Measurements from ENCODE around the gene NBEA.
"Not testable (repeated sequence)": the region's sequence is repeated elsewhere in the genome, so short reads cannot be mapped to it uniquely, and the experiment has no call there.

NBEA gene

DNA sequence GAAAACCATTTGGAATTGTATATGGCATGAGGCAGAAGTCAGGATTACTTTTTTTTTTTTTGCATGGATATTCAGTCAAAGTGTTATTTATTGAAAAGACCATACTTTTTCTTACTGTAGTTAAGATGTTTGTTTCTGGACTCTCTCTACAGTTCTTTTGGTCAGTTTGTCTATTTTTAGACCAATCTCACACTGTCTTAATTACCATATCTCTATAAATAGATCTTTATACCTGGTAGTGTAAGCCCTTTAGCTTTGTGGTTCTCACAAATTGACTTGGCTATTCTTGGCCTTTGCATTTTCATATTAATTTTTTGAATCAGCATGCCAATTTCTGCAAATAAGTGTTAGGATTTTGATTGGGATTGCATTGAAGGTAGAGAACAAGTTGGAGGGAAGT, 437.6 kb downstream of the NBEA start:
- no peak for DNase-seq (ENCODE audit: low read depth in 4 of 4, low spot score in 1 of 4)

GRCh38 chr13:35387682-35388250, 445.7 kb downstream of the NBEA start:
- DNase-seq (ENCODE audit: low read depth in 4 of 4, low spot score in 1 of 4), result no peak

GRCh38 chr13:35388441-35389355, 446.6 kb downstream of the NBEA start:
- no peak for DNase-seq (ENCODE audit: low read depth in 4 of 4, low spot score in 1 of 4)

GRCh38 chr13:35389535-35389934, 447.5 kb downstream of the NBEA start:
- DNase-seq (ENCODE audit: low read depth in 4 of 4, low spot score in 1 of 4), result no peak

DNA sequence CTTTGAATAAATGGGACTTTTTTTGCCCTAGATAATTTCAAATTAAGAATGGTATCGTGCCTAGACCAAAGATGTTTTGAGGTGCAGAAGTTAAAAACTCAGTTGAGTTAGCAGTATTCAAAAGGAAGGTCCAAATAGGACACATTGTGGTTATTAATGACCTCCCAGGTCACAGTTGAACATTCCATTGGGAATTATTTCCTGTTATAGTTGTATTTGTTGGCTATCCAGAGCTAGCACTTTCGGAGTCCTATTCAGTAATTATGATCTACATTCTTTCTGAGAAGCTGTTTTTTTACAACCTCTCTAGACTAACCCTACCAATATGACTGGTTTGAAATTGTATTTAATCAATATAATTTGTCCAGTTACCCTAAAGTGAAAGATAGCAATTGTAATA, 450.7 kb downstream of the NBEA start:
- DNase-seq (ENCODE audit: low read depth in 4 of 4, low spot score in 1 of 4), result no peak

- no peak for DNase-seq (ENCODE audit: low read depth in 4 of 4, low spot score in 1 of 4)
Observed at GRCh38 chr13:35393886-35394285, 451.8 kb downstream of the NBEA start.

- not testable (repeated sequence) for DNase-seq (ENCODE audit: low read depth in 4 of 4, low spot score in 1 of 4)
Observed at GRCh38 chr13:35408285-35408684, 466.2 kb downstream of the NBEA start.

- no peak for DNase-seq (ENCODE audit: low read depth in 4 of 4, low spot score in 1 of 4)
Observed at GRCh38 chr13:35411059-35411744, 469.1 kb downstream of the NBEA start.

DNA sequence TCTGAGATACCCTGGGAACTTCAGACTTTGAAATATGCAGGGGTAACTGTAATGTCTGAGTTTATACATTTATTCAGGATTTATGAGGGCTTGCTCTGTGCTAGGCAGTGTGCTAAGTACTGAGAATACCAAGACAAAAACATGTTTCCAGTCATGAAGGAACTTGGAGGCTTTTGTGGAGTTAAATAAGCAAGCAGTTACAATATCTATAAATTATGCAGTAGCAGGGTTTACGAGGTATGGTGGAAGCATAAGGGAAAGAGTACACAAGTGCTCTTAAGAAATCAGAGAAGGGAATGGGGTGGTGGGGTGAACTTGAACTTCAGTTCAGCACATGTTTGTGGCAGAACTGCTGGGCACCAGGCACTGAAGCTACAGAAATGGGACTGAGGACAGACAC, 506.4 kb downstream of the NBEA start:
- DNase-seq (ENCODE audit: low read depth in 4 of 4, low spot score in 1 of 4), result no peak

- DNase-seq (ENCODE audit: low read depth in 4 of 4, low spot score in 1 of 4), result no peak
Observed at GRCh38 chr13:35449821-35450220, 507.8 kb downstream of the NBEA start.

DNA sequence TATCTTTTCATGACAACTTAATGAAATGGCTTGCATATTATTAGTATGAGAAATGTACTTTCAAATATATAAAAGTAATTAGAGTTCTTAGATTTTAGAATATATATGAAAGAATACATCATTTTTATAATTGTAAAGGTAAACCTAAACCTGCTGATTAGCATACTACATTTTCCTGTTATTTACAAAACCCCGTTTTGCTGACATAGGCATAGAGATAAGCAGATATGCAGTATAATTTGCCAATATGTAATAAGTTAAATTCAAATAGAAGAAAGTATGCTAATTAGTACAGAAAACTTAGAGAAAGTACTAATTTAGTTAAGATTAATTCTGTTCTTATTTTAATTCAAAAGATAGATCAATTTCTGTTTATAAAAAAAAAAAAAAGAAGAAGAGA, 513.0 kb downstream of the NBEA start:
- no peak for DNase-seq (ENCODE audit: low read depth in 4 of 4, low spot score in 1 of 4)

DNA sequence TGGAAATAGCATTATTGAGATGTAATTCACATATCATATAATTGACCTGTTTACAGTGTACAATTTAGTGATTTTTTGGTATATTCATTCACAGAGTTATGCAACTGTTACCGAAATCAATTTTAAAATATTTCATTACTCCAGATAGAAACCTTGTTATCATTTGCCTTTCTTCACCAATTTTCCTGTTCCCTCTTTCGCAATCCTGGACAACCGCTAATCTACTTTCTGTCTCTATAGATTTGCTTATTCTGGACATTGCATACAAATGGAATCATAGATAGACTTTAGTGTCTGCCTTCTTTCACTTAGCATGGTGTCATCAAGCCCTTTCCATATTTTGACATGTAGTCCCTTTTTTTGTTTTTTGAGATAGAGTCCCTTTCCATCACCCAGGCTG, 515.2 kb downstream of the NBEA start:
- DNase-seq (ENCODE audit: low read depth in 4 of 4, low spot score in 1 of 4), result no peak

DNA sequence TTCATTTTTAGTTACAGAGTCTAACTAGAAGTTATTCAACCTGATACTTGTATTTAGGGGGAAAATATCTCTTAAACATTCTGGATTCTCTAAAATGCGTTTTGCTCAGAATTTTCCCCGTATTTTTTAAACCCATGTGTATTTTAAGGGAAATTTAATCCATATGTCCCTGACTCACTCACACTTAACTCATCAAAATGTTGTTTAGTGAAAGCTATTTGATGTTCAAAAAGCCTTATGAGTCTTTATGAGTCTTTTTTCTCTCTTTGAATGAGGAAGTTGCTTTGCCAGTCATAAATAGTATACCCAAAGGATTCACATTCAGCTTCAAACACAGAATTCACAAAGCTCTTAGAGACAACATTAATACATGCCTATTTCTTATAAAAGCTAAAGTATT, 518.0 kb downstream of the NBEA start:
- no peak for DNase-seq (ENCODE audit: low read depth in 4 of 4, low spot score in 1 of 4)

- DNase-seq (ENCODE audit: low read depth in 4 of 4, low spot score in 1 of 4), result no peak
Observed at GRCh38 chr13:35465371-35465770, 523.3 kb downstream of the NBEA start.

GRCh38 chr13:35468195-35468594, 526.1 kb downstream of the NBEA start:
- no peak for DNase-seq (ENCODE audit: low read depth in 4 of 4, low spot score in 1 of 4)

- DNase-seq (ENCODE audit: low read depth in 4 of 4, low spot score in 1 of 4), result no peak
Observed at GRCh38 chr13:35469806-35470525, 527.9 kb downstream of the NBEA start.

DNA sequence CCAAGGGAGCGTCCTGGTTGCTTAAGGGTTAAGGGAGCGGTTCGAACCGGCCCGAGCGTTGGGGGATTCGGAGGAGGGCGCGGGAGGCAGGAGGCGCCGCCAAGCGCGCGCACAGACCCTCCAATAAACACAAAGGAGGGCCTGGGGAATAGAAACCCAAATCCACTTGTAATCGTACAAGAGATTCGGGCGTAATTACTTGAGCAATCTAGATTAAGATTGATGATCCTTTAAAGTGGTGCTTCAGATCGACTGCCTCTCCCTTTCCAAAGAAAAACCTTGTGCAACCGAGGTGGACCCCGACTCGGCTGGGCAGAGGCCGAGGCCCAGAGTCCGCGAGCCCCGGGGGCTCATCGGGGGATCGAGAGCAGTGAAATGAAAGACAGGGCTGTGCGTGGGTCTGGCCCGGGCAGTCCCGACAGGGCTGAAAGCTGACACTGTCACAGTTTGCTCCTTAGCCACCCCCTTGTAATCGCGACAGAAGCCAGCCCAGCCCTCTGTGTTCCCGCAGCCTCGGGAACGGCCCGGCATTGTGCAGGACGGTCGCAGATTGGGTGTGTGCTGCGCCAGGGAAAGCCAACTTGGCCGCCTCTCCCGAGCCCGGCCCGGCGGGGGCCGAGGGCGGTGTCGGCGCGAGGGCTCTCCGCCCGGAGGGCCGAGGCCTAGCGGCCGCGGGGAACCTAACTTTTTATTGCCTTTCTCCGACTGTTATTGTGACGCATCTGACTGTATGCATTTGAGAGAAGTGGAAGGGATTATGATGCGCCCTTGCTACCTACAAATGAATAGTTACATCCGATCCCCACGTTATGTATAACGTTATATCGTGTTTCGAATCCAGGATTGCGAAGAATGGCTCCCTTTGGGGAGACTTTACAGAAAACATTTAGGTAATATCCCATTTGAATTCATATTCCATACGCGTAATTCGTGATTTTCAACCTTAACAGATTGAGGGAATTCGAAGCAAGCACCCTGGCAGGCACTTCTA, 528.9 kb downstream of the NBEA start:
- no peak for DNase-seq (ENCODE audit: low read depth in 4 of 4, low spot score in 1 of 4)

DNA sequence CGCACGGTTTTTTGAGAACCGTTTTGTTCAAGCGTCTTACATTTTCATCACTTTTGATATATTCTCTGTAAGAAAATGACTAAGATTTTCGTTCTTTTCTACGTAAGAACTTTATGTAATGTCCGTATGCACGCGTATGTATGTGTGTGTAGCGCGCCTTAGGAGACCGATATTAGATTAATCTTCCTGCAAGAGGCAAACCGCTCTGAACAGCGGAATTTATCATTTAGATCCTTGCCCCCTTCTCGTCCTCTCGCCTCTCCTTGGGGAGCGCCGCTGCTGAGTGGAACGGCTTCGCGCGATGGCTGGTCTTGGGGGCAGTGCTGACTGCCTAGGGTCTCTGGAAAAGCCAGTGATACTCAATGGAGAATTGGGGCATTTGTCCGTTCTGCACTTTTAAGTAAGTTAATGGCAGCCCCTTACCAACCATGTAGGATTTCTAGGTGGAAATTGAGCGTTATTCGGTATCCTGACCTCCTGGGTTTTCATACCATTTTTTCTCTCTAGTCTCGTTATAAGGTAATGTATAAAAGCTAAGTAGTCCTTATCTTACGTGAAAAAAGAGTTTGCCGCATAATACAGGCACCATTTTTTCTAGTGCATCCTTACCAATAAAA, 529.7 kb downstream of the NBEA start:
- no peak for DNase-seq (ENCODE audit: low read depth in 4 of 4, low spot score in 1 of 4)

- no peak for DNase-seq (ENCODE audit: low read depth in 4 of 4, low spot score in 1 of 4)
Observed at GRCh38 chr13:35472323-35472881, 530.3 kb downstream of the NBEA start.

Data from stimulated activated CD4-positive, alpha-beta T cell treated with anti-CD3 and anti-CD28 coated beads, Interleukin-1b, Interleukin-23, amount 100 ng/mL, for 24 hours (primary cell).